Measurements from ENCODE around the gene LMAN1L.

- TF ChIP-seq EZH2 (IDR thresholded peaks at IDR 0.05) (no peak), POLR2AphosphoS5 (IDR thresholded peaks at IDR 0.05; ENCODE audit: borderline replicate concordance, low read depth, low read length) (no peak), FOXP2 (optimal IDR thresholded peaks at IDR 0.05; ENCODE audit: control extremely low read depth, extremely low read length, insufficient read depth) (no peak)
Observed at GRCh38 chr15:74838137-74838516, 25.5 kb downstream of the LMAN1L start.

Measured in SK-N-MC (cell line).